Measurements from ENCODE around the gene SART3. TPM values are rescaled to one million over a fixed set of nuclear protein-coding genes. Genes with fewer than 3 reads are reported as not detected.

SART3 gene
- total RNA-seq, 2 experiments from 2014 or later, result 63.0 to 72.6 TPM

DNA sequence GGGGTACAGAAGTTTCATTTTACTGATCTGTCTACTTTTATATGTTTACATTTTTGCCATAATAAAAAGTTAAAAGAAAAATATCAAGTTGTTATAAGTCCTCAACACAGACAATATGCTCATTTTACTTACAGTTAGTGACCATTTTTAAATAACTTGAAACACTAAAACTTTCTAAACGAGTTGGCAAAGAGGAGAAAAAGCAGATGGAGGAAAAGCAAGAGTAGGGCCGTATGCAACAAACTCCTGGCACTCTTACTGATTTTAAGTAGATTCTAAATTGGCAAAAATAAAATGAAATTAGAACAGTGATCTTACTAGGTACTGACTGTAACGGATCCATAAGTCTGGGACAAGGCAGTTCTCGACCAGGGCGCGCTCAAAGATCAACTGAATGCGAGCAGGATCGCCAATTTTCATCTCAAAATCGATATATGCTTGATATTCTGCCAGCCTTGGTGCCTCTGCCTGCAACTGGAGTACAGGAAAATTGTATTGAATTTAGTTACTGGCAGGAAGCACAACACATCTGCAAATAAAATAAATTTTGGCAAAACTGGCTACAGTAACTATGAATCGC is 22.3 kb downstream of the SART3 start:
- H3K27ac Mint-ChIP-seq, result peak overlapping the region; percentile 43
- peaks cover 61% of the 10 kb centered on the region for H3K36me3 Mint-ChIP-seq (ENCODE audit: low read depth)
- DNase-seq, result no peak
- H3K4me1 Mint-ChIP-seq, result peaks cover 13% of the 10 kb centered on the region
- no peaks in the 10 kb centered on the region for H3K9me3 Mint-ChIP-seq
- POLR2A ChIA-PET, result no interaction called here
- no peak overlapping the region for H3K4me3 Mint-ChIP-seq
- H3K27me3 Mint-ChIP-seq, result no peaks in the 10 kb centered on the region
- CTCF ChIA-PET, result interaction anchor here (2.0 kb wide), 1 partner anchor 10 kb away, joined by 6 read pairs; no protein-coding TSS in a partner anchor

GRCh38 chr12:108538146-108538545 is 22.8 kb downstream of the SART3 start:
- ChIA-PET POLR2A (no interaction called here), CTCF (interaction anchor here (2.0 kb wide), 1 partner anchor 11 kb away, joined by 6 read pairs; no protein-coding TSS in a partner anchor)
- no peak for DNase-seq
- Mint-ChIP-seq H3K27me3 (no peaks in the 10 kb centered on the region), H3K4me3 (no peak overlapping the region), H3K9me3 (no peaks in the 10 kb centered on the region), H3K36me3 (ENCODE audit: low read depth) (peaks cover 59% of the 10 kb centered on the region), H3K27ac (no peak overlapping the region), H3K4me1 (peaks cover 11% of the 10 kb centered on the region)

DNA sequence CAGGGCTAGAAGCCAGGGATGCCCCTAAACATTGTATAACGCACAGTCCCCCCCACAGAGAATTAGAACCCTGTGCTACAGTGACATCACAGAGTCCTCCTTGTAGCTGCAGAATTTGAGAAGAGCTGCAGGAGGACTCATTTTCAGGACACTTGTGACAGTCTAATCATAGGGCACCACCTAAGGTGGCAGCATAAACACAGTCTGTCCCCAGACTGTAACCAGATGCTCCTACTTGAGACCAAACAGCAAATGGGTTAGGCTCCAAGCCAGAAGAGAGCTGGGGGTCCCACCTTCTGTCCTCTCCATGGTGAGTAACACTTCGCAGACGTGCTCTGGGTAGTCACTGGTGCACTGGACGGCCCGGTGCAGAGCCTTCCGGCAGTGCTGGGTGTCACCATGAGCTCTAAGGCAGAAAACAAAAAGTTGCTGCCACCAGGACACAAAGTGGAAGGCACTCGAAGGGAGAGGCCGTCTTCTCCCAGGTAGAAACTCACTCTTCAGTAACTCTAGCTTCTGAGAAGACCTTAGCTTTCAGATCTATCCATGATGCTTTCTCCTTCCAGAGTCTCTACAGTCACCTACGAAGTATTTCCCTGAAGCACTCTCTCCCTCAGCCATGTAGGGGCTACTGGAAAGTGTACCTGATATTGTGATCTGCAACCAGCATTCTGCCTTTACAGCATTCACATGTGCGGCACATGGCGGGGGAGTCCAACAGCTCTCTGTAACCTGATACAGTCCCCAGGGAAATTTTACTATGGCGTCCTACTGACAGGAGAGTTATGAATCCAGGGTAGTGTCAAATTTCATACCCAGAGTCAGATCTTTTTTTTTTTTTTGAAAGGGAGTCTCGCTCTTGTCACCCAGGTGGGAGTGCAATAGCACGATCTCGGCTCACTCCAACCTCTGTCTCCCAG is 28.8 kb downstream of the SART3 start:
- no peak for DNase-seq
- ChIA-PET CTCF (interaction anchor here (0.6 to 1.2 kb wide), 4 partner anchors 10 to 510 kb away, joined by 3 to 4 read pairs (median 4); no protein-coding TSS in a partner anchor), POLR2A (interaction anchor here (0.9 kb wide), 1 partner anchor 29 kb away, joined by 4 read pairs; the partner anchor contains the start of gene SART3)
- peaks cover 58% of the 10 kb centered on the region for H3K36me3 Mint-ChIP-seq (ENCODE audit: low read depth)
- H3K4me3 Mint-ChIP-seq, result no peak overlapping the region
- no peaks in the 10 kb centered on the region for H3K9me3 Mint-ChIP-seq
- peaks cover 7% of the 10 kb centered on the region for H3K4me1 Mint-ChIP-seq
- H3K27me3 Mint-ChIP-seq, result no peaks in the 10 kb centered on the region
- H3K27ac Mint-ChIP-seq, result no peak overlapping the region

- CTCF ChIA-PET, result no interaction called here
- no peak overlapping the region for H3K27ac Mint-ChIP-seq
- peaks cover 62% of the 10 kb centered on the region for H3K36me3 Mint-ChIP-seq (ENCODE audit: low read depth)
- no peak overlapping the region for H3K4me3 Mint-ChIP-seq
- no peak for DNase-seq
- no peaks in the 10 kb centered on the region for H3K9me3 Mint-ChIP-seq
- H3K27me3 Mint-ChIP-seq, result no peaks in the 10 kb centered on the region
- POLR2A ChIA-PET, result no interaction called here
- peaks cover 11% of the 10 kb centered on the region for H3K4me1 Mint-ChIP-seq
These were observed 30.8 kb downstream of the SART3 start for GRCh38 chr12:108530161-108530560.

DNA sequence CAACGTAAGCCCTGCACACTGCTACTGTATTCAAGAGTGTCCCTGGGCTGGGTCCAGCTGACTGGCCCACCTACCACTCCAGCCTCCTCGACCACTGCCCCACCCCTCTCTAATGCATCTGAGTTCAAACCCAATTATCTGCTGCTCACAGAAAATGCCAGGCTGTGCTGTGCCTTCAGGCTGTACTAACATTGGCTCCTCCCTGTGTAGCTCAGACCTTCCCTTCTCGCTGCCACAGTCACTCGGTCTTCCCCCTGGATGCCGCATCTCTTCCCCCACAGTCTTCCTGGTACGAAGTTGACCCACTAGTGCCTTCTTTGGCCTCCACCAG is 33.8 kb downstream of the SART3 start:
- no peak for DNase-seq
- POLR2A ChIA-PET, result no interaction called here
- Mint-ChIP-seq H3K27me3 (no peaks in the 10 kb centered on the region), H3K9me3 (no peaks in the 10 kb centered on the region), H3K4me1 (peaks cover 11% of the 10 kb centered on the region), H3K4me3 (no peak overlapping the region), H3K27ac (no peak overlapping the region), H3K36me3 (ENCODE audit: low read depth) (peaks cover 57% of the 10 kb centered on the region)
- CTCF ChIA-PET, result no interaction called here

DNA sequence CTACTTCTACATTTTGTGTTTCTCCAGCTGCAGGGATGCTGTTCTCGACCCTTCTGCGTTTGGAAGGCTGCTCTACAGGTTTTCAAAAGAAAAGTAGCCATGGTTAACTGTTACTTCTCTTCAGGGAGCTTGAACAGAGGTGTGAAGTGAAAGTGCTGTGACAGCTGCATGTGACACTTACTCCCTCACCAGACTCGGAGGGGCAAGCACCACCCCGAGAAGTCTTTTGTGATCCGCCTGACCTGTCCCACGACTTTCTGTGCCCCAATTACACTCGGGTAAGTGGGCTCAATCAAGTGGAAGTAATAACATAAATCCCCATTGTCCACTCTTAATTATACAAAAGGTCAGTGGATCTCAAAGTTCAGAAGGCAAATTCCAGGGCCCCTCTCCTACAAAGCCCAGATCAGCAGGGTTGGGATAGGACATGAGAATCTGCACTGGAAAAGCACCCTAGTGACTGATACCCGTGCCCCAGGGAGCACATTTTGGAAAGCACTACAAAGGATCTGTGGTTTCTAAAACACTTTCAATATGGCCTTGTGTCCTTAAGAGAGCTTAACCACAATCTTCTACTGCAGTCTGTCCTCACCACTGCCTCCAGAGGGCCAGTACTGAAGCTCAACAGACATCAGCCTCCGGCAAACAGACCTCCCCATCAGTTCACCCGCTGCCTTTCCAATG is 34.3 kb downstream of the SART3 start:
- ChIA-PET CTCF (no interaction called here), POLR2A (no interaction called here)
- H3K4me3 Mint-ChIP-seq, result no peak overlapping the region
- peaks cover 11% of the 10 kb centered on the region for H3K4me1 Mint-ChIP-seq
- peaks cover 61% of the 10 kb centered on the region for H3K36me3 Mint-ChIP-seq (ENCODE audit: low read depth)
- no peak overlapping the region for H3K27ac Mint-ChIP-seq
- H3K27me3 Mint-ChIP-seq, result no peaks in the 10 kb centered on the region
- no peak for DNase-seq
- H3K9me3 Mint-ChIP-seq, result no peaks in the 10 kb centered on the region

GRCh38 chr12:108525681-108526080 is 35.3 kb downstream of the SART3 start:
- Mint-ChIP-seq H3K4me1 (peaks cover 11% of the 10 kb centered on the region), H3K27ac (no peak overlapping the region), H3K27me3 (no peaks in the 10 kb centered on the region), H3K36me3 (ENCODE audit: low read depth) (peaks cover 64% of the 10 kb centered on the region), H3K4me3 (no peak overlapping the region), H3K9me3 (no peaks in the 10 kb centered on the region)
- ChIA-PET POLR2A (no interaction called here), CTCF (no interaction called here)
- no peak for DNase-seq

DNA sequence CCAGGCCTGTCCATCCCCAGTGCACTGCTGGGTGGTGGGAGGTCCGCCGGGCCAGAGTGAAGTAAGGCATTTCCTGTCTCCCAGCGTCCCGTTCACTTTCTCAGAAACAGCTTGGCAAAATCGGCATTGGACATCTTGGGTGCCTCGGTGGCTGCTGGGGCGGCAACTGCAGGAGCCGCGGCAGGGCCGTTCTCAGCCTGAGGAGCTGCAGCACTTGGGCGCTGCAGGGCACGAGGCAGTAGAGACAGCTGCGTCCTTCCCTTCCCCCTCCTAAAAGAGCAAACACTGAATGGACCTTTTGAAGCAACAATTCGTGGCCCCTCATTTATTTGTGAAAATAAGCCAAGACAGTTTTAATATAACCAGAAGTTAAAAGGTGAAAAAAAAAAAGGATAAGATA is 37.6 kb downstream of the SART3 start:
- Mint-ChIP-seq H3K27me3 (no peaks in the 10 kb centered on the region), H3K36me3 (ENCODE audit: low read depth) (peaks cover 66% of the 10 kb centered on the region), H3K4me1 (peaks cover 10% of the 10 kb centered on the region), H3K4me3 (no peak overlapping the region), H3K27ac (no peak overlapping the region), H3K9me3 (no peaks in the 10 kb centered on the region)
- CTCF ChIA-PET, result interaction anchor here (0.9 kb wide), 1 partner anchor 11 kb away, joined by 4 read pairs; no protein-coding TSS in a partner anchor
- no peak for DNase-seq
- POLR2A ChIA-PET, result no interaction called here

- peaks cover 43% of the 10 kb centered on the region for H3K36me3 Mint-ChIP-seq (ENCODE audit: low read depth)
These were observed 41.4 kb downstream of the SART3 start for GRCh38 chr12:108519558-108519957.

GRCh38 chr12:108518716-108519496 is 42.1 kb downstream of the SART3 start:
- Mint-ChIP-seq H3K9me3 (no peaks in the 10 kb centered on the region), H3K4me3 (no peak overlapping the region), H3K27ac (no peak overlapping the region), H3K36me3 (ENCODE audit: low read depth) (peaks cover 42% of the 10 kb centered on the region), H3K4me1 (peaks cover 20% of the 10 kb centered on the region), H3K27me3 (no peaks in the 10 kb centered on the region)
- ChIA-PET CTCF (interaction anchor here (0.5 kb wide), 1 partner anchor 554 kb away, joined by 4 read pairs; no protein-coding TSS in a partner anchor), POLR2A (no interaction called here)
- no peak for DNase-seq

More at GRCh38 chr12:108519558-108519957, 41.4 kb downstream of the SART3 start:
- no peak overlapping the region for H3K4me3 Mint-ChIP-seq
- no peak for DNase-seq
- POLR2A ChIA-PET, result interaction anchor here (0.6 kb wide), 1 partner anchor 99 kb away, joined by 3 read pairs; no protein-coding TSS in a partner anchor
- CTCF ChIA-PET, result interaction anchor here (0.5 kb wide), 1 partner anchor 553 kb away, joined by 4 read pairs; no protein-coding TSS in a partner anchor
- no peaks in the 10 kb centered on the region for H3K9me3 Mint-ChIP-seq
- H3K4me1 Mint-ChIP-seq, result peaks cover 19% of the 10 kb centered on the region
- peak overlapping the region; percentile 62 for H3K27ac Mint-ChIP-seq
- H3K27me3 Mint-ChIP-seq, result no peaks in the 10 kb centered on the region

DNA sequence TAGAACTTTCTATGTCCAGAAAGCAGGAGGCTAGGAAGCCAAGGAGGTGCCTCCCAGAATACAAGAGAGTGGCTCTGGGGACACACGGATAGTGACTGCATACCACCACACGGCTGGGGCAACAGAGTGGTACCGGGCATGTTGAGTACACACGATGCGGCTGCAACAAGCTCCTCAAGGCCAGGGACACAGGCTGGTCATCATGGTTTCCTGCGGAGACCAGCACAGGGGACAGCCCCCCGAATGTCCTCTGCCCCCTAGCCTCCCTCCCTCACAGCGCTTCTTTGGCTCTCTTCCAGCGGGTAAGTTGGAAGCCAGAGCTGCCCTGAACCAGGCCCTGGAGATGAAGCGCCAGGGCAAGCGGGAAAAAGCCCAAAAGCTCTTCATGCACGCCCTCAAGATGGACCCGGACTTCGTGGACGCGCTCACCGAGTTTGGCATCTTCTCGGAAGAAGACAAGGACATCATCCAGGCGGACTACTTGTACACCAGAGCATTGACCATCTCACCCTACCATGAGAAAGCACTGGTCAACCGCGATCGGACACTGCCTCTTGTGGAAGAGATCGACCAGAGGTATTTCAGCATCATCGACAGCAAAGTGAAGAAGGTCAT is 42.8 kb downstream of the SART3 start:
- H3K36me3 Mint-ChIP-seq (ENCODE audit: low read depth), result peaks cover 42% of the 10 kb centered on the region
- no peaks in the 10 kb centered on the region for H3K9me3 Mint-ChIP-seq
- CTCF ChIA-PET, result no interaction called here
- DNase-seq, result no peak
- no peak overlapping the region for H3K27ac Mint-ChIP-seq
- POLR2A ChIA-PET, result no interaction called here
- H3K4me3 Mint-ChIP-seq, result no peak overlapping the region
- no peaks in the 10 kb centered on the region for H3K27me3 Mint-ChIP-seq
- peaks cover 21% of the 10 kb centered on the region for H3K4me1 Mint-ChIP-seq

All from activated CD4-positive, alpha-beta T cell treated with anti-CD3 and anti-CD28 coated beads, Interleukin-2, amount 10 ng/mL, durations not matched to agents 7 days and 5 days (primary cell).